Cardiac fibroblast (primary cell): ENCODE data around the gene UBQLN4.
"Not testable (repeated sequence)": the region's sequence is repeated elsewhere in the genome, so short reads cannot be mapped to it uniquely, and the experiment has no call there.

Experiments
- DNase-seq, 2 donors: peaks; one replicate each; pipeline versions ENCODE4 v3.0.0 to v3.0.0-alpha.2; 2010; ENCODE audit warnings: low read depth in 2 of 2
- H3K4me3 ChIP-seq, 2 donors: replicated peaks in 1 of 2; 1 replicate in 1 of 2; 2 replicates in 1 of 2; pipeline ENCODE4 v1.5.1; 2011; ENCODE audit warnings: low read depth in 2 of 2, low read length in 2 of 2, mild to moderate bottlenecking in 2 of 2, moderate library complexity in 1 of 2
- CTCF ChIP-seq: IDR thresholded peaks from one replicate; pipeline ENCODE4 v1.5.1; 2011; ENCODE audit warnings: low read depth, mild to moderate bottlenecking, low read length, inconsistent platforms

Gene UBQLN4

DNA sequence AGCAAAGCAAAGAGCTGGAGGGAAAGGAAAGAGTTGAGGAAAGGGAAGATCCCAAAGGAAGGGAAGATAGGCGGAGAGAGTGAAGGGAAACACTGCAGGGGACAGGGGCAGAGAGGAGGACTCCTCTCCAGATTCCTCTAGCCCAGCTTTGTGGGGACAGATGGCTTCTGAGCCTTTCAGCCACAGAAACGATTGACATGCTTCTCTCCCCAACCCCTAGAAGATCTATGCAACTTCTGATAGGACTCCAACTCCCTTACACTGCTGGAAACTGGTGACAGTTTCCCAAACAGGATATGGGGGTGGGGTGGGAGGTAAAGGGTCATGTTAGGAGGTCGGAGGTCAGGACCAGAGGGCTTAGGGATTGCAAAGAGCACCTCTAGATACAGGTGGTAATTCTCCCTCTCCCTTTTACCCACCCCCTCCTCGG lies 22.2 kb upstream of the UBQLN4 start:
- TF ChIP-seq CTCF = no peak
- no peak for DNase-seq
- H3K4me3 ChIP-seq = no peak overlapping the region

- no peak for DNase-seq
- TF ChIP-seq CTCF = no peak
- no peak overlapping the region for H3K4me3 ChIP-seq
These were observed 21.6 kb upstream of the UBQLN4 start for GRCh38 chr1:156075162-156075561.

DNA sequence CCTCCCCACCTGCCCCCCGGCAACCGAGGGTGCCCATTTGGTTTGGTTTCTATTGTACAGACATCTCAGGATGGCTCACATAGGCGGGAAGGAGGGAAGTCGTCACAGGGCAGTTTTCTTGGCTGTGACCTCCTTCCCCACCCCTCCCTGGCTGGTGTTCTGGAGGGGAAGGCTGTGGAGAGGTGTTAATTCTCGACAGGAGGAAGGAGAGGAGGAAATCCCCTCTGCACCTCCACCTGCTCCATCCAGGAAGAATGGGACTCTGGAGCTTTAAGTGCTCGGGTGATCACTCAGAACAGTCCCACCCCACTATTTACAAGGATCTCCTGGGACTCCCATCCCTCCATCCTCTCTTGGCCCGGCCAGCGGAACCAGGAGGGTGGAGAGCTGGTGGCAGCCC lies 21.1 kb upstream of the UBQLN4 start:
- no peak for TF ChIP-seq CTCF
- H3K4me3 ChIP-seq = no peak overlapping the region
- no peak for DNase-seq

DNA sequence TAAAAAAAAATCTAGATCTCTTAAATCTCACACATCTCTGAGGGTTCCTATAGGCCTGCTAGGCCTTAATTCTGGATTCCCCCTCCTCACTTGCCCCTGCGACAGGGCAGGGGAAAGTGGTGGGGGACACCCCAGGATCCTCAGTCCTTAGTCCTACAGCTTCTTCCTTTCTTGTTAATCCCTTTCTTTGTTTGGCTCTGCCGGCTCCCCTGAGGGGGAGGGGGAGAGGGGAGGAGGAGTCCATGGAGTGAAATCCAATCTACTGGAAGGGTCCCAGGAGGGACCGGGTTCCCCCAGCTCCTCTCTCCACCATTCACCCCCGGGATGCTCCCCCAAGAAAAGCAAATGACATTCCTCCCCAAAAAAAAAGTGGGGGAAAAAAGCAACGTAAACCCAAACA lies 20.1 kb upstream of the UBQLN4 start:
- no peak overlapping the region for H3K4me3 ChIP-seq

GRCh38 chr1:156073110-156073687 lies 19.6 kb upstream of the UBQLN4 start:
- DNase-seq = no peak
- no peak for TF ChIP-seq CTCF
- no peak overlapping the region for H3K4me3 ChIP-seq

More for the DNA sequence above, 20.1 kb upstream of the UBQLN4 start:
- no peak for DNase-seq
- TF ChIP-seq CTCF = no peak

GRCh38 chr1:156072251-156072650 lies 18.7 kb upstream of the UBQLN4 start:
- H3K4me3 ChIP-seq = no peak overlapping the region
- no peak for DNase-seq

GRCh38 chr1:156071332-156071816 lies 17.8 kb upstream of the UBQLN4 start:
- not testable (repeated sequence) for H3K4me3 ChIP-seq, DNase-seq

More at GRCh38 chr1:156072251-156072650, 18.7 kb upstream of the UBQLN4 start:
- TF ChIP-seq CTCF = no peak
